ENCODE results near the gene ARMH3.

DNA sequence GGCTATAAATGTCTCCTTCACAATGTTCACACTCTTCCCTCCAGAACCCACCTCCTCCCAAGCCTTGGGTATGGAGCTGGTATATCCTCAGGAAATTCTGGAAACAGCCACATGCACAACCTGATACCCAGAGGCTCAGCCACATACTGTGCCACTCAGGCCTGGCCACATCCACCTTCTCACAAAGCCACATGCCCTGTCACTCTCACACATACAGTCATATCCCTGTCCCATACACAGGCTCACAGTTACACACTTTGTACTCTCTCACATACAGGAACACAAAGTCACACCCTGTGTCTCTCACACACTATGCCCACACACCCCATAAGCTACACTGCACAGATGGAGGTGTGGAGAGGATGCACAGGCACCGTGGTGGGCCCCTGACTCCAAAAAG lies 222.5 kb downstream of the ARMH3 start:
- TF ChIP-seq, protein P1, sequence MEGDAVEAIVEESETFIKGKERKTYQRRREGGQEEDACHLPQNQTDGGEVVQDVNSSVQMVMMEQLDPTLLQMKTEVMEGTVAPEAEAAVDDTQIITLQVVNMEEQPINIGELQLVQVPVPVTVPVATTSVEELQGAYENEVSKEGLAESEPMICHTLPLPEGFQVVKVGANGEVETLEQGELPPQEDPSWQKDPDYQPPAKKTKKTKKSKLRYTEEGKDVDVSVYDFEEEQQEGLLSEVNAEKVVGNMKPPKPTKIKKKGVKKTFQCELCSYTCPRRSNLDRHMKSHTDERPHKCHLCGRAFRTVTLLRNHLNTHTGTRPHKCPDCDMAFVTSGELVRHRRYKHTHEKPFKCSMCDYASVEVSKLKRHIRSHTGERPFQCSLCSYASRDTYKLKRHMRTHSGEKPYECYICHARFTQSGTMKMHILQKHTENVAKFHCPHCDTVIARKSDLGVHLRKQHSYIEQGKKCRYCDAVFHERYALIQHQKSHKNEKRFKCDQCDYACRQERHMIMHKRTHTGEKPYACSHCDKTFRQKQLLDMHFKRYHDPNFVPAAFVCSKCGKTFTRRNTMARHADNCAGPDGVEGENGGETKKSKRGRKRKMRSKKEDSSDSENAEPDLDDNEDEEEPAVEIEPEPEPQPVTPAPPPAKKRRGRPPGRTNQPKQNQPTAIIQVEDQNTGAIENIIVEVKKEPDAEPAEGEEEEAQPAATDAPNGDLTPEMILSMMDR (IDR thresholded peaks at IDR 0.05 in 4 of 5, conservative IDR thresholded peaks at IDR 0.05 in 1 of 5) = no peak
- TF ChIP-seq POLR2A (IDR thresholded peaks at IDR 0.05) = no peak

All from gastrocnemius medialis (tissue), 4 donors.